ENCODE measurements around the gene NOS3.

DNA sequence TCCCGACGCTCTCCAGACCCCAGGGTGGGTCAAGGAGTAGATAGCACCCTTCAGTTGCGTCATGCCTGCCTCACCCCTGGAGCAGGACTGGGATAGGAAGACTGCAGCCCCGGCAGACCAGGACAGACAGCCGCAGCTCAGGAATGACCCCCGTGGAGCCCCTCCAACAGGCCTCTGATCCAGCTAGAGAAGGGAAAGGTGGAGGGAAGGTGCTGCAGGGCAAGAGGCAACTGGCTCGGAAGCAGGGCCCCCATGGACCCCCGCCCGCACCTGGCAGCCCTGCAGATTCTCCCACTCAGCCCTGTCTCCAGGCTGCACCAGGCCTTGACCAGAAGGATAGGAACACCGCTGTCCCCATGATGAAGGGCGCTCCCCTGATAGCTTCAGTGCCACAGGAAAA lies 20.4 kb upstream of the NOS3 start:
- TF ChIP-seq, protein P1, sequence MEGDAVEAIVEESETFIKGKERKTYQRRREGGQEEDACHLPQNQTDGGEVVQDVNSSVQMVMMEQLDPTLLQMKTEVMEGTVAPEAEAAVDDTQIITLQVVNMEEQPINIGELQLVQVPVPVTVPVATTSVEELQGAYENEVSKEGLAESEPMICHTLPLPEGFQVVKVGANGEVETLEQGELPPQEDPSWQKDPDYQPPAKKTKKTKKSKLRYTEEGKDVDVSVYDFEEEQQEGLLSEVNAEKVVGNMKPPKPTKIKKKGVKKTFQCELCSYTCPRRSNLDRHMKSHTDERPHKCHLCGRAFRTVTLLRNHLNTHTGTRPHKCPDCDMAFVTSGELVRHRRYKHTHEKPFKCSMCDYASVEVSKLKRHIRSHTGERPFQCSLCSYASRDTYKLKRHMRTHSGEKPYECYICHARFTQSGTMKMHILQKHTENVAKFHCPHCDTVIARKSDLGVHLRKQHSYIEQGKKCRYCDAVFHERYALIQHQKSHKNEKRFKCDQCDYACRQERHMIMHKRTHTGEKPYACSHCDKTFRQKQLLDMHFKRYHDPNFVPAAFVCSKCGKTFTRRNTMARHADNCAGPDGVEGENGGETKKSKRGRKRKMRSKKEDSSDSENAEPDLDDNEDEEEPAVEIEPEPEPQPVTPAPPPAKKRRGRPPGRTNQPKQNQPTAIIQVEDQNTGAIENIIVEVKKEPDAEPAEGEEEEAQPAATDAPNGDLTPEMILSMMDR (IDR thresholded peaks at IDR 0.05) = no peak
- TF ChIP-seq POLR2A (IDR thresholded peaks at IDR 0.05) = no peak

Data from thyroid gland (tissue), 4 donors.